CD14-positive monocyte (primary cell): ENCODE measurements around the gene SETBP1. TPM values are rescaled to one million over a fixed set of nuclear protein-coding genes. Genes with fewer than 3 reads are reported as not detected.

Experiments used
- DNase-seq, 3 donors: peaks; one replicate each; pipeline ENCODE4 v3.0.0-alpha.2; 2011 to 2022
- H2AFZ ChIP-seq: 2 replicates; pipeline ENCODE4 v1.6.0; 2012; ENCODE audit warnings: mild to moderate bottlenecking, low read depth, low read length, inconsistent platforms; ENCODE audit not compliant: insufficient read depth, poor library complexity, severe bottlenecking
- H3K27ac ChIP-seq, 2 donors: 1 replicate in 1 of 2; 2 replicates in 1 of 2; pipeline ENCODE4 v1.5.1; 2012 to 2013; ENCODE audit warnings: low read length in 2 of 2, control low read depth in 1 of 2, inconsistent platforms in 1 of 2, low read depth in 1 of 2, mild to moderate bottlenecking in 1 of 2
- H3K27me3 ChIP-seq, 2 donors: one replicate each; pipeline versions ENCODE4 v1.6.0 to v1.6.1; 2011 to 2013; ENCODE audit warnings: low read length in 2 of 2; ENCODE audit not compliant: control insufficient read depth in 2 of 2, insufficient read depth in 2 of 2
- H3K36me3 ChIP-seq, 2 donors: replicated peaks in 1 of 2; 1 replicate in 1 of 2; 2 replicates in 1 of 2; pipeline versions ENCODE4 v1.5.1 to v1.6.1; 2012 to 2013; ENCODE audit warnings: low read length in 2 of 2, control low read depth in 1 of 2, inconsistent platforms in 1 of 2, mild to moderate bottlenecking in 1 of 2; ENCODE audit not compliant: insufficient read depth in 2 of 2, control insufficient read depth in 1 of 2
- H3K4me1 ChIP-seq, 2 donors: 1 replicate in 1 of 2; 2 replicates in 1 of 2; pipeline versions ENCODE4 v1.5.1 to v1.6.1; 2012 to 2013; ENCODE audit warnings: low read length in 2 of 2, control low read depth in 1 of 2, inconsistent platforms in 1 of 2, mild to moderate bottlenecking in 1 of 2, moderate library complexity in 1 of 2; ENCODE audit not compliant: insufficient read depth in 2 of 2, control insufficient read depth in 1 of 2
- H3K4me2 ChIP-seq: replicated peaks from 2 replicates; pipeline ENCODE3; 2012; ENCODE audit warnings: low read length, moderate library complexity, mild to moderate bottlenecking; ENCODE audit not compliant: poor library complexity, severe bottlenecking; ENCODE audit errors: extremely low read depth
- H3K4me3 ChIP-seq, 3 experiments: fragments of 200-600 bp in 1 of 3; sonication (generic) in 1 of 3; replicated peaks in 1 of 3; 1 replicate in 2 of 3; 2 replicates in 1 of 3; pipeline ENCODE4 v1.5.1; 2011 to 2013; ENCODE audit warnings: low read length in 3 of 3, mild to moderate bottlenecking in 3 of 3, control low read depth in 2 of 3, low read depth in 2 of 3, inconsistent platforms in 1 of 3, moderate library complexity in 1 of 3
- H3K79me2 ChIP-seq: 2 replicates; pipeline ENCODE4 v1.6.0; 2012; ENCODE audit warnings: mild to moderate bottlenecking, control low read depth, inconsistent platforms, low read length, moderate library complexity; ENCODE audit not compliant: insufficient read depth
- H3K9ac ChIP-seq: 2 replicates; pipeline ENCODE4 v1.6.0; 2017; ENCODE audit warnings: low read length, mild to moderate bottlenecking; ENCODE audit not compliant: insufficient read depth, poor library complexity, severe bottlenecking
- H3K9me3 ChIP-seq, 2 donors: replicated peaks in 1 of 2; 1 replicate in 1 of 2; 2 replicates in 1 of 2; pipeline versions ENCODE4 v1.5.1 to v1.6.1; 2012 to 2013; ENCODE audit warnings: low read length in 2 of 2, control low read depth in 1 of 2; ENCODE audit not compliant: control insufficient read depth in 1 of 2, insufficient read depth in 1 of 2
- H4K20me1 ChIP-seq: 2 replicates; pipeline ENCODE4 v1.6.0; 2012; ENCODE audit warnings: mild to moderate bottlenecking, low read length, control low read depth, moderate library complexity; ENCODE audit not compliant: insufficient read depth
- H3K27ac Mint-ChIP-seq, 7 donors: one replicate each; pipeline ENCODE4 v1.8.0; 2020; ENCODE audit warnings: mild to moderate bottlenecking in 7 of 7, mixed read lengths in 7 of 7, moderate library complexity in 6 of 7, inconsistent platforms in 2 of 7
- H3K27me3 Mint-ChIP-seq, 3 donors: one replicate each; pipeline ENCODE4 v1.8.0; 2021 to 2022; ENCODE audit warnings: low read depth in 3 of 3, mild to moderate bottlenecking in 3 of 3, mixed read lengths in 3 of 3, moderate library complexity in 3 of 3, inconsistent platforms in 1 of 3
- H3K36me3 Mint-ChIP-seq, 2 donors: one replicate each; pipeline ENCODE4 v1.8.0; 2020; ENCODE audit warnings: mixed read lengths in 2 of 2, inconsistent platforms in 1 of 2, mild to moderate bottlenecking in 1 of 2
- H3K4me1 Mint-ChIP-seq: one replicate; pipeline ENCODE4 v1.8.0; 2020; ENCODE audit warnings: mild to moderate bottlenecking, mixed read lengths
- H3K4me3 Mint-ChIP-seq, 2 donors: one replicate each; pipeline ENCODE4 v1.8.0; 2020; ENCODE audit warnings: mild to moderate bottlenecking in 2 of 2, mixed read lengths in 2 of 2, moderate library complexity in 1 of 2
- H3K9me3 Mint-ChIP-seq, 7 donors: one replicate each; pipeline ENCODE4 v1.8.0; 2020 to 2022; ENCODE audit warnings: mixed read lengths in 7 of 7, mild to moderate bottlenecking in 6 of 7, moderate library complexity in 6 of 7, inconsistent platforms in 2 of 7
- CTCF ChIP-seq: fragments of 200-600 bp; IDR thresholded peaks from one replicate; pipeline ENCODE4 v1.8.0; 2022; ENCODE audit warnings: antibody characterized with exemption, mild to moderate bottlenecking
- WGBS: methylation state at CpG from one replicate; pipeline ENCODE4 v1.1.5; 2013; ENCODE audit warnings: missing lambda C conversion rate; ENCODE audit not compliant: insufficient coverage; 5-methylcytosine and 5-hydroxymethylcytosine counted together
- intact Hi-C, 2 donors: fragments of 100-400 bp; cut with micrococcal nuclease; formaldehyde crosslinking; loops; one replicate each; pipeline versions ENCODE4 v1.15.0 to v1.15.1; 2023
- polyA plus RNA-seq, 3 donors: library from polyadenylated mRNA; depleted of rRNA in 1 of 3; unstranded in 2 of 3; stranded (reverse) in 1 of 3; fragments of 300-500 nt in 2 of 3; fragments of >200 nt in 1 of 3; fragmentation: Illumina TruSeq in 2 of 3; gene quantifications; 1 replicate in 2 of 3; 2 replicates in 1 of 3; pipeline ENCODE4 v1.2.3, GENCODE V29; 2012 to 2021

Gene SETBP1
- polyA plus RNA-seq, 3 donors, result 0.01 to 1.2 TPM; not detected in 1

GRCh38 chr18:44687421-44687820 lies 6.7 kb downstream of the SETBP1 start:
- H3K4me1 Mint-ChIP-seq, result no peaks in the 10 kb centered on the region
- no peak overlapping the region for H3K27ac Mint-ChIP-seq
- Histone ChIP-seq H3K9ac (no peak overlapping the region), H3K4me1 (no peaks in the 10 kb centered on the region), H3K27me3 (peaks cover 67 to 91% of the 10 kb centered on the region in 2 donors), H3K36me3 (no peaks in the 10 kb centered on the region), H3K9me3 (peaks cover 0 to 2% of the 10 kb centered on the region in 2 donors), H3K79me2 (no peaks in the 10 kb centered on the region), H4K20me1 (no peaks in the 10 kb centered on the region), H3K27ac (no peak overlapping the region), H3K4me3 (no peak overlapping the region), H3K4me2 (no peak overlapping the region), H2AFZ (no peak overlapping the region)
- no peak for DNase-seq
- H3K27me3 Mint-ChIP-seq, result peaks cover 44 to 56% (median 45%) of the 10 kb centered on the region in 3 donors
- no peak for TF ChIP-seq CTCF
- H3K9me3 Mint-ChIP-seq, result peaks cover 0 to 6% (median 0%) of the 10 kb centered on the region in 7 donors
- no peak overlapping the region for H3K4me3 Mint-ChIP-seq
- intact Hi-C loops, result no loop called here
- H3K36me3 Mint-ChIP-seq, result no peaks in the 10 kb centered on the region

- no peaks in the 10 kb centered on the region for H3K4me1 ChIP-seq
- Mint-ChIP-seq H3K36me3 (peaks cover 0 to under 1% of the 10 kb centered on the region in 2 donors), H3K4me1 (no peaks in the 10 kb centered on the region), H3K4me3 (peak overlapping the region in 1 of 2 donors; percentile 36), H3K9me3 (peaks cover 0 to 8% (median 0%) of the 10 kb centered on the region in 7 donors), H3K27me3 (peaks cover 55 to 76% (median 59%) of the 10 kb centered on the region in 3 donors), H3K27ac (peak overlapping the region in 1 of 7 donors; percentile 11)
- H3K27me3 ChIP-seq, result peaks cover 58 to 87% of the 10 kb centered on the region in 2 donors
- DNase-seq, result no peak
- H3K36me3 ChIP-seq, result no peaks in the 10 kb centered on the region
- H4K20me1 ChIP-seq, result no peaks in the 10 kb centered on the region
- intact Hi-C loops, result no loop called here
- H3K27ac ChIP-seq, result no peak overlapping the region
- no peaks in the 10 kb centered on the region for H3K79me2 ChIP-seq
- no peak overlapping the region for H2AFZ ChIP-seq
- TF ChIP-seq CTCF, result no peak
- H3K4me2 ChIP-seq, result no peak overlapping the region
- H3K9me3 ChIP-seq, result no peaks in the 10 kb centered on the region
- no peak overlapping the region for H3K4me3 ChIP-seq
- 100% methylated on average over 1 of the region's 3 CpGs for WGBS
- no peak overlapping the region for H3K9ac ChIP-seq
Observed at GRCh38 chr18:44689736-44690135, 9.0 kb downstream of the SETBP1 start.
